AG04450 (cell line): Measurements from ENCODE around the gene SRPX. TPM values are rescaled to one million over a fixed set of nuclear protein-coding genes. Genes with fewer than 3 reads are reported as not detected.
A peak's percentile ranks its signal among the peaks of the same experiment; 100 is the strongest.

Experiments
- CTCF ChIA-PET: fragments of 300-600, 350-600 bp; formaldehyde crosslinking; extraction: SDS; loops from one replicate; lab custom pipeline; 2022; ENCODE audit warnings: antibody characterized with exemption, inconsistent platforms; lab: Charles Lee
- POLR2A ChIA-PET: fragments of 350-600 bp; formaldehyde crosslinking; extraction: SDS; loops from one replicate; lab custom pipeline; 2021; ENCODE audit warnings: antibody characterized with exemption, inconsistent platforms; lab: Yijun Ruan, JAX
- DNase-seq: peaks from one replicate; pipeline ENCODE4 v3.0.0-alpha.2; 2011; ENCODE audit warnings: low read depth, low spot score
- H3K27ac ChIP-seq: one replicate; pipeline ENCODE4 v1.5.1; 2012; ENCODE audit warnings: low read depth, low read length, control low read depth
- H3K27me3 ChIP-seq: one replicate; pipeline ENCODE4 v1.6.0; 2012; ENCODE audit warnings: low read length; ENCODE audit not compliant: control insufficient read depth, insufficient read depth
- H3K4me3 ChIP-seq: 2 replicates; pipeline ENCODE4 v1.5.1; 2011; ENCODE audit warnings: mild to moderate bottlenecking, low read depth, low read length, control low read depth
- H3K9me3 ChIP-seq: 2 replicates; pipeline ENCODE4 v1.5.1; 2012; ENCODE audit warnings: low read length; ENCODE audit not compliant: control insufficient read depth, insufficient read depth
- CTCF ChIP-seq: IDR thresholded peaks from 2 replicates; pipeline ENCODE4 v1.5.1; 2011; ENCODE audit warnings: low read depth, low read length, control low read depth, inconsistent platforms
- polyA plus RNA-seq: library from polyadenylated mRNA; depleted of rRNA; stranded (reverse); fragments of >200 nt; gene quantifications from 2 replicates; pipeline ENCODE4 v1.2.3, GENCODE V29; 2011

The SRPX gene
- polyA plus RNA-seq, 1 experiment = 49.6 TPM

- CTCF ChIA-PET = interaction anchor here (2.8 kb wide), 1 partner anchor 14 kb away, joined by 12 read pairs; the partner anchor contains the start of gene SRPX
- DNase-seq = no peak
- POLR2A ChIA-PET = interaction anchor here (1.0 kb wide), 1 partner anchor 13 kb away, joined by 3 read pairs; no protein-coding TSS in a partner anchor
- no peak for TF ChIP-seq CTCF
- Histone ChIP-seq H3K4me3 (no peak overlapping the region), H3K9me3 (no peaks in the 10 kb centered on the region), H3K27me3 (no peaks in the 10 kb centered on the region), H3K27ac (peak overlapping the region; percentile 80)
These were observed 13.4 kb upstream of the SRPX start for GRCh38 chrX:38233891-38234667.

- Histone ChIP-seq H3K27ac (no peak overlapping the region), H3K9me3 (no peaks in the 10 kb centered on the region), H3K4me3 (no peak overlapping the region), H3K27me3 (no peaks in the 10 kb centered on the region)
- CTCF ChIA-PET = interaction anchor here (1.0 to 2.8 kb wide), 2 partner anchors 12 to 95 kb away, joined by 4 to 12 read pairs; partner anchors contain the start of genes RPGR and SRPX
- POLR2A ChIA-PET = no interaction called here
- no peak for TF ChIP-seq CTCF
- DNase-seq = no peak
These were observed 11.5 kb upstream of the SRPX start for GRCh38 chrX:38232079-38232686.

- ChIA-PET CTCF (no interaction called here), POLR2A (no interaction called here)
- no peak for DNase-seq
- peak overlapping the region; percentile 39 for H3K27ac ChIP-seq
- H3K9me3 ChIP-seq = no peaks in the 10 kb centered on the region
- TF ChIP-seq CTCF = no peak
- H3K4me3 ChIP-seq = no peak overlapping the region
- H3K27me3 ChIP-seq = no peaks in the 10 kb centered on the region
These were observed 4.4 kb upstream of the SRPX start for GRCh38 chrX:38225093-38225492.

GRCh38 chrX:38224160-38224559 is 3.5 kb upstream of the SRPX start:
- no peaks in the 10 kb centered on the region for H3K9me3 ChIP-seq
- no peak overlapping the region for H3K27ac ChIP-seq
- no peak overlapping the region for H3K4me3 ChIP-seq
- H3K27me3 ChIP-seq = no peaks in the 10 kb centered on the region
- DNase-seq = no peak
- CTCF ChIA-PET = no interaction called here
- TF ChIP-seq CTCF = no peak
- POLR2A ChIA-PET = no interaction called here
